B cell (primary cell): Measurements from ENCODE around the gene DCD. TPM values are rescaled to one million over a fixed set of nuclear protein-coding genes. Genes with fewer than 3 reads are reported as not detected.

Experiments
- ATAC-seq: fragments of 200-7000 bp; cut with Tn5 transposase; one replicate; pipeline ENCODE4 v1.10.0; 2021; ENCODE audit warnings: low read depth, mild to moderate bottlenecking, moderate number of reproducible peaks, moderate library complexity
- CTCF ChIA-PET: fragments of 350-600 bp; sonication (Branson Sonifier 250); formaldehyde crosslinking; loops from one replicate; lab custom pipeline; 2021; ENCODE audit warnings: antibody characterized with exemption, inconsistent platforms; lab: Charles Lee
- POLR2A ChIA-PET: fragments of 350-600 bp; sonication (Branson Sonifier 250); formaldehyde crosslinking; loops from one replicate; lab custom pipeline; 2021; ENCODE audit warnings: antibody characterized with exemption; lab: Charles Lee
- DNase-seq: peaks from one replicate; pipeline ENCODE4 v3.0.0; 2013
- H2AFZ ChIP-seq: 2 replicates; pipeline ENCODE4 v1.6.1; 2012; ENCODE audit warnings: mild to moderate bottlenecking, low read depth, low read length; ENCODE audit not compliant: insufficient read depth, poor library complexity, severe bottlenecking
- H3K27ac ChIP-seq, 2 donors: 1 replicate in 1 of 2; 2 replicates in 1 of 2; pipeline ENCODE4 v1.5.1; 2012 to 2013; ENCODE audit warnings: low read length in 2 of 2, mild to moderate bottlenecking in 2 of 2, moderate library complexity in 1 of 2
- H3K27me3 ChIP-seq, 4 experiments: fragments of 200-600 bp in 1 of 4; sonication (generic) in 1 of 4; replicated peaks in 1 of 4; 1 replicate in 2 of 4; 2 replicates in 2 of 4; pipeline versions ENCODE4 v1.6.1 to v1.7.0; 2013 to 2016; ENCODE audit warnings: low read length in 3 of 4, mild to moderate bottlenecking in 2 of 4, mixed read lengths in 1 of 4, moderate library complexity in 1 of 4; ENCODE audit not compliant: insufficient read depth in 4 of 4, control insufficient read depth in 3 of 4; ENCODE audit errors: control extremely low read depth in 1 of 4
- H3K36me3 ChIP-seq, 2 experiments: replicated peaks in 1 of 2; 1 replicate in 1 of 2; 2 replicates in 1 of 2; pipeline versions ENCODE4 v1.6.1 to v1.7.1; 2013; ENCODE audit warnings: low read length in 1 of 2; ENCODE audit not compliant: insufficient read depth in 2 of 2, control insufficient read depth in 1 of 2; ENCODE audit errors: control extremely low read depth in 1 of 2, extremely low read depth in 1 of 2
- H3K4me1 ChIP-seq, 2 donors: fragments of 200-600 bp in 1 of 2; sonication (generic) in 1 of 2; 1 replicate in 1 of 2; 2 replicates in 1 of 2; pipeline versions ENCODE4 v1.5.1 to v1.6.1; 2013 to 2017; ENCODE audit warnings: low read length in 2 of 2; ENCODE audit not compliant: control insufficient read depth in 2 of 2, insufficient read depth in 2 of 2
- H3K4me2 ChIP-seq: replicated peaks from 2 replicates; pipeline ENCODE3; 2012; ENCODE audit warnings: mild to moderate bottlenecking, low read depth, low read length; ENCODE audit not compliant: poor library complexity, severe bottlenecking
- H3K4me3 ChIP-seq, 5 experiments: fragments of 200-600 bp in 1 of 5; sonication (generic) in 1 of 5; 1 replicate in 3 of 5; 2 replicates in 2 of 5; pipeline versions ENCODE4 v1.5.1 to v1.7.0; 2011 to 2016; ENCODE audit warnings: low read length in 4 of 5, mild to moderate bottlenecking in 4 of 5, low read depth in 2 of 5, control low read depth in 1 of 5, moderate library complexity in 1 of 5; ENCODE audit not compliant: insufficient read depth in 1 of 5; ENCODE audit errors: control extremely low read depth in 1 of 5, extremely low read depth in 1 of 5
- H3K79me2 ChIP-seq: fragments of 200-600 bp; sonication (generic); one replicate; pipeline ENCODE4 v1.6.0; 2016; ENCODE audit warnings: low read length; ENCODE audit not compliant: control insufficient read depth, insufficient read depth
- H3K9ac ChIP-seq: fragments of 200-600 bp; sonication (generic); 2 replicates; pipeline ENCODE4 v1.6.1; 2017; ENCODE audit warnings: mild to moderate bottlenecking, low read length, moderate library complexity
- H3K9me3 ChIP-seq, 3 donors: one replicate each; pipeline versions ENCODE4 v1.6.1 to v1.7.1; 2013; ENCODE audit warnings: low read length in 2 of 3; ENCODE audit not compliant: control insufficient read depth in 2 of 3, insufficient read depth in 1 of 3; ENCODE audit errors: control extremely low read depth in 1 of 3
- H4K20me1 ChIP-seq: 2 replicates; pipeline ENCODE4 v1.6.0; 2012; ENCODE audit warnings: mild to moderate bottlenecking, low read length; ENCODE audit not compliant: insufficient read depth, control insufficient read depth, poor library complexity, severe bottlenecking
- H3K27ac Mint-ChIP-seq: one replicate; pipeline ENCODE4 v1.8.0; 2021; ENCODE audit warnings: mixed read lengths
- H3K27me3 Mint-ChIP-seq: one replicate; pipeline ENCODE4 v1.8.0; 2021; ENCODE audit warnings: mixed read lengths
- H3K4me1 Mint-ChIP-seq: one replicate; pipeline ENCODE4 v1.8.0; 2021; ENCODE audit warnings: mixed read lengths
- H3K4me3 Mint-ChIP-seq: one replicate; pipeline ENCODE4 v1.8.0; 2021; ENCODE audit warnings: mixed read lengths
- H3K9me3 Mint-ChIP-seq: one replicate; pipeline ENCODE4 v1.8.0; 2022; ENCODE audit warnings: mixed read lengths; ENCODE audit not compliant: insufficient read depth
- EZH2 ChIP-seq: IDR thresholded peaks from 2 replicates; pipeline ENCODE4 v1.6.1; 2012; ENCODE audit warnings: borderline replicate concordance, low read depth, mild to moderate bottlenecking, moderate library complexity, low read length; ENCODE audit not compliant: insufficient read depth, poor library complexity, severe bottlenecking
- WGBS: methylation state at CpG from one replicate; pipeline ENCODE4 v1.1.5; 2013; ENCODE audit warnings: missing lambda C conversion rate; ENCODE audit not compliant: insufficient coverage; 5-methylcytosine and 5-hydroxymethylcytosine counted together
- intact Hi-C: fragments of 100-400 bp; cut with micrococcal nuclease; formaldehyde crosslinking; loops from one replicate; pipeline ENCODE4 v1.10.0; 2022
- polyA plus RNA-seq: library from polyadenylated mRNA; depleted of rRNA; stranded (reverse); fragments of >200 nt; gene quantifications from 2 replicates; pipeline ENCODE4 v1.2.3, GENCODE V29; 2012
- total RNA-seq, 2 donors: library from RNA; stranded (reverse); fragments of 120-200 nt in 1 of 2; gene quantifications; 1 replicate in 1 of 2; 2 replicates in 1 of 2; pipeline versions ENCODE4 v1.2.3 to v1.2.4, GENCODE V29; 2013 to 2022
- TF ChIP-seq, protein P1 (sequence below): fragments of 200-600 bp; IDR thresholded peaks from one replicate; pipeline ENCODE4 v1.8.0; 2022; ENCODE audit warnings: antibody characterized with exemption, mild to moderate bottlenecking

The DCD gene
- total and polyA plus RNA-seq, 2 donors (not counting 1 experiment from before 2014, with no cell fraction given), result not detected

DNA sequence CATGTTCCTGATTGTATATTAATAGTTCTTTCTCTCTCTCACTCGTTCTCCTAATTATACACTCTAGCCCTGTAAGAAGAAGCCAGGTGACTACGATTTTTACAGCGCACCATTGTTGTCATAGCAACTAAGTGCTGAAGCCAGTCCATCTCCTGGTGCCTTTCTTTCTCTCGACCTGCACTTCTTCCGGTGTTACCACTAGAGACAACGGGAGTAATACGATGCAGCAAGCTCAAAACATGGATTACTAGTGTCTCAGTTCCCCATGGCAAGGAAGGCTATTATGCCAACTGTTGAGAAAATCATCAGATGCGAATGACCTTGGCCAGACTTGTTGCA, 40.8 kb upstream of the DCD start:
- no peak overlapping the region for H3K4me3 Mint-ChIP-seq
- ATAC-seq (no peak), DNase-seq (no peak)
- Histone ChIP-seq H4K20me1 (no peaks in the 10 kb centered on the region), H3K9ac (no peak overlapping the region), H3K36me3 (no peaks in the 10 kb centered on the region), H3K9me3 (peaks cover 0 to 4% (median 0%) of the 10 kb centered on the region in 3 donors), H2AFZ (no peak overlapping the region), H3K4me2 (no peak overlapping the region), H3K27ac (no peak overlapping the region), H3K4me1 (no peaks in the 10 kb centered on the region), H3K4me3 (no peak overlapping the region), H3K27me3 (peaks cover 0 to 17% (median 10%) of the 10 kb centered on the region in 4 experiments), H3K79me2 (no peaks in the 10 kb centered on the region)
- H3K27me3 Mint-ChIP-seq, result peaks cover 54% of the 10 kb centered on the region
- intact Hi-C loops, result no loop called here
- ChIA-PET POLR2A (no interaction called here), CTCF (interaction anchor here (0.5 kb wide), 1 partner anchor 138 kb away, joined by 3 read pairs; no protein-coding TSS in a partner anchor)
- H3K4me1 Mint-ChIP-seq, result no peaks in the 10 kb centered on the region
- WGBS, result 84% methylated on average over 7 of the region's 8 CpGs
- H3K9me3 Mint-ChIP-seq, result peaks cover 3% of the 10 kb centered on the region
- TF ChIP-seq, protein P1, sequence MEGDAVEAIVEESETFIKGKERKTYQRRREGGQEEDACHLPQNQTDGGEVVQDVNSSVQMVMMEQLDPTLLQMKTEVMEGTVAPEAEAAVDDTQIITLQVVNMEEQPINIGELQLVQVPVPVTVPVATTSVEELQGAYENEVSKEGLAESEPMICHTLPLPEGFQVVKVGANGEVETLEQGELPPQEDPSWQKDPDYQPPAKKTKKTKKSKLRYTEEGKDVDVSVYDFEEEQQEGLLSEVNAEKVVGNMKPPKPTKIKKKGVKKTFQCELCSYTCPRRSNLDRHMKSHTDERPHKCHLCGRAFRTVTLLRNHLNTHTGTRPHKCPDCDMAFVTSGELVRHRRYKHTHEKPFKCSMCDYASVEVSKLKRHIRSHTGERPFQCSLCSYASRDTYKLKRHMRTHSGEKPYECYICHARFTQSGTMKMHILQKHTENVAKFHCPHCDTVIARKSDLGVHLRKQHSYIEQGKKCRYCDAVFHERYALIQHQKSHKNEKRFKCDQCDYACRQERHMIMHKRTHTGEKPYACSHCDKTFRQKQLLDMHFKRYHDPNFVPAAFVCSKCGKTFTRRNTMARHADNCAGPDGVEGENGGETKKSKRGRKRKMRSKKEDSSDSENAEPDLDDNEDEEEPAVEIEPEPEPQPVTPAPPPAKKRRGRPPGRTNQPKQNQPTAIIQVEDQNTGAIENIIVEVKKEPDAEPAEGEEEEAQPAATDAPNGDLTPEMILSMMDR, result no peak
- TF ChIP-seq EZH2, result no peak
- no peak overlapping the region for H3K27ac Mint-ChIP-seq

- Histone ChIP-seq H3K27me3 (peaks cover 0 to 18% (median 8%) of the 10 kb centered on the region in 4 experiments), H3K9me3 (peaks cover 0 to 4% (median 0%) of the 10 kb centered on the region in 3 donors), H3K79me2 (no peaks in the 10 kb centered on the region), H3K27ac (no peak overlapping the region), H3K4me1 (no peaks in the 10 kb centered on the region), H4K20me1 (no peaks in the 10 kb centered on the region), H3K4me3 (no peak overlapping the region), H3K4me2 (no peak overlapping the region), H3K9ac (no peak overlapping the region), H2AFZ (no peak overlapping the region), H3K36me3 (no peaks in the 10 kb centered on the region)
- Mint-ChIP-seq H3K27me3 (peaks cover 54% of the 10 kb centered on the region), H3K27ac (no peak overlapping the region), H3K4me1 (no peaks in the 10 kb centered on the region), H3K9me3 (peaks cover 3% of the 10 kb centered on the region), H3K4me3 (no peak overlapping the region)
- TF ChIP-seq, protein P1, result no peak
- no peak for TF ChIP-seq EZH2
- POLR2A ChIA-PET, result no interaction called here
- no peak for DNase-seq
- ATAC-seq, result no peak
- intact Hi-C loops, result no loop called here
- 100% methylated on average over 4 of the region's 5 CpGs for WGBS
- CTCF ChIA-PET, result interaction anchor here (0.5 kb wide), 1 partner anchor 139 kb away, joined by 3 read pairs; no protein-coding TSS in a partner anchor
Measured at GRCh38 chr12:54688309-54689033, 40.3 kb upstream of the DCD start.
